GM12878 (cell line): Measurements from ENCODE around the gene GGT1. TPM values are rescaled to one million over a fixed set of nuclear protein-coding genes. Genes with fewer than 3 reads are reported as not detected.

Experiments used
- ATAC-seq: fragments of 200-7000 bp; cut with Tn5 transposase; 3 replicates; pipeline ENCODE4 v1.9.1; 2020; ENCODE audit warnings: mild to moderate bottlenecking, moderate library complexity
- BruUV-seq: library from RNA; stranded (reverse); fragments of 400-500 nt; replicated peaks from 2 replicates; lab custom pipeline; 2021; lab: Mats Ljungman, UMichigan
- CTCF ChIA-PET: fragments of 300-600 bp; sonication (Branson Sonifier 250); formaldehyde crosslinking; extraction: SDS; loops from one replicate; lab custom pipeline; 2021; ENCODE audit warnings: inconsistent platforms; lab: Yijun Ruan, JAX
- POLR2A ChIA-PET: fragments of 350-600 bp; formaldehyde crosslinking; extraction: SDS; loops from one replicate; lab custom pipeline; 2021; ENCODE audit warnings: inconsistent platforms; lab: Charles Lee
- RAD21 ChIA-PET: fragments of 300-600 bp; sonication (Branson Sonifier 250); formaldehyde crosslinking; loops from one replicate; lab custom pipeline; 2023; ENCODE audit warnings: antibody characterized with exemption; ENCODE audit not compliant: unreplicated experiment; lab: Charles Lee
- SMC1A ChIA-PET: fragments of 300-600 bp; sonication (Branson Sonifier 250); formaldehyde crosslinking; loops from one replicate; lab custom pipeline; 2023; ENCODE audit not compliant: unreplicated experiment, uncharacterized antibody; lab: Charles Lee
- DNase-seq: peaks from one replicate; pipeline ENCODE4 v3.0.0-alpha.2; 2011; ENCODE audit warnings: low read depth, low spot score
- FAIRE-seq: peaks from 3 replicates; lab custom pipeline; 2011; peaks lifted over from hg19 to GRCh38; lab: Jason Lieb, UNC
- H2AFZ ChIP-seq: 2 replicates; pipeline ENCODE4 v1.6.0; 2011; ENCODE audit warnings: low read depth, low read length, control low read depth; ENCODE audit not compliant: control insufficient read depth
- H3K27ac ChIP-seq: 2 replicates; pipeline ENCODE4 v1.5.1; 2011; ENCODE audit warnings: control low read depth; ENCODE audit not compliant: control insufficient read depth, insufficient read depth
- H3K27me3 ChIP-seq, 2 experiments: replicated peaks in 1 of 2; 2 replicates each; pipeline versions ENCODE4 v1.6.0 to v1.6.1; 2011; ENCODE audit warnings: low read length in 1 of 2; ENCODE audit not compliant: control insufficient read depth in 2 of 2, insufficient read depth in 2 of 2
- H3K36me3 ChIP-seq, 2 experiments: 2 replicates each; pipeline ENCODE4 v1.5.1; 2011; ENCODE audit warnings: low read length in 1 of 2; ENCODE audit not compliant: control insufficient read depth in 2 of 2, insufficient read depth in 2 of 2
- H3K4me1 ChIP-seq: 2 replicates; pipeline ENCODE4 v1.6.1; 2011; ENCODE audit warnings: mild to moderate bottlenecking, low read length, moderate library complexity, mixed read lengths; ENCODE audit not compliant: control insufficient read depth, insufficient read depth
- H3K4me2 ChIP-seq: 2 replicates; pipeline ENCODE4 v1.6.0; 2011; ENCODE audit warnings: control low read depth; ENCODE audit not compliant: control insufficient read depth, insufficient read depth
- H3K4me3 ChIP-seq: fragments of 200-600 bp; sonication (generic); 2 replicates; pipeline ENCODE4 v1.5.1; 2016
- H3K79me2 ChIP-seq: 2 replicates; pipeline ENCODE4 v1.6.0; 2011; ENCODE audit warnings: low read length; ENCODE audit not compliant: control insufficient read depth, insufficient read depth
- H3K9ac ChIP-seq: 2 replicates; pipeline ENCODE4 v1.8.0; 2011; ENCODE audit warnings: low read length, control low read depth, mixed read lengths; ENCODE audit not compliant: control insufficient read depth, insufficient read depth
- H3K9me3 ChIP-seq: replicated peaks from 3 replicates; pipeline ENCODE4 v1.5.1; 2011; ENCODE audit warnings: mild to moderate bottlenecking, low read length; ENCODE audit not compliant: control insufficient read depth, insufficient read depth
- H4K20me1 ChIP-seq: 2 replicates; pipeline ENCODE4 v1.6.0; 2011; ENCODE audit not compliant: control insufficient read depth, insufficient read depth
- BRCA1 ChIP-seq: IDR thresholded peaks from 2 replicates; pipeline ENCODE4 v1.6.1; 2011; ENCODE audit warnings: low read depth, low read length, improper control_type of control experiment
- CEBPB ChIP-seq, 2 experiments: fragments of 150-350 bp in 1 of 2; IDR thresholded peaks; 2 replicates each; pipeline ENCODE4 v1.6.1; 2012 to 2014; ENCODE audit warnings: low read depth in 2 of 2, low read length in 2 of 2, borderline replicate concordance in 1 of 2, inconsistent platforms in 1 of 2
- DPF2 ChIP-seq: fragments of 450-650 bp; IDR thresholded peaks from 2 replicates; pipeline ENCODE4 v1.6.1; 2017; ENCODE audit warnings: mild to moderate bottlenecking
- EED ChIP-seq: sonication (generic); IDR thresholded peaks from 2 replicates; pipeline ENCODE4 v1.6.1; 2016; ENCODE audit warnings: antibody characterized with exemption, low read depth
- ESRRA ChIP-seq: IDR thresholded peaks from 2 replicates; pipeline ENCODE4 v1.6.1; 2012; ENCODE audit warnings: mild to moderate bottlenecking, low read length, improper control_type of control experiment
- HCFC1 ChIP-seq: fragments of 150-350 bp; IDR thresholded peaks from 2 replicates; pipeline ENCODE4 v1.6.1; 2014; ENCODE audit warnings: low read length
- HDGF ChIP-seq: fragments of 450-650 bp; IDR thresholded peaks from 2 replicates; pipeline ENCODE4 v1.6.1; 2016; ENCODE audit warnings: antibody characterized with exemption
- NBN ChIP-seq: fragments of 450-650 bp; IDR thresholded peaks from 2 replicates; pipeline ENCODE4 v1.6.1; 2016
- RCOR1 ChIP-seq: conservative IDR thresholded peaks from 2 replicates; pipeline ENCODE4 v1.6.1; 2012; ENCODE audit warnings: low read depth, low read length, improper control_type of control experiment
- RELB ChIP-seq: fragments of 450-650 bp; IDR thresholded peaks from 2 replicates; pipeline ENCODE4 v1.6.1; 2017; ENCODE audit warnings: low read depth, mild to moderate bottlenecking, moderate library complexity
- SPI1 ChIP-seq: IDR thresholded peaks from 2 replicates; pipeline ENCODE4 v1.6.1; 2011; ENCODE audit warnings: low read depth, mild to moderate bottlenecking, low read length, moderate library complexity, borderline replicate concordance; ENCODE audit not compliant: insufficient read depth
- SREBF1 ChIP-seq: IDR thresholded peaks from 2 replicates; pipeline ENCODE4 v1.6.1; 2012; ENCODE audit warnings: mild to moderate bottlenecking, low read length
- SRF ChIP-seq, 2 experiments: IDR thresholded peaks; 2 replicates each; pipeline ENCODE4 v1.6.1; 2011; ENCODE audit warnings: low read depth in 2 of 2, low read length in 2 of 2, mild to moderate bottlenecking in 1 of 2, moderate library complexity in 1 of 2
- SUPT20H ChIP-seq: IDR thresholded peaks from 2 replicates; pipeline ENCODE4 v1.6.1; 2011; ENCODE audit warnings: low read depth, mild to moderate bottlenecking, low read length, moderate library complexity, borderline replicate concordance; ENCODE audit not compliant: control insufficient read depth
- SUZ12 ChIP-seq: fragments of 200-600 bp; sonication (generic); IDR thresholded peaks from one replicate; pipeline ENCODE4 v1.6.1; 2018; ENCODE audit warnings: antibody characterized with exemption, mild to moderate bottlenecking; ENCODE audit not compliant: unreplicated experiment
- WGBS: methylation state at CpG from one replicate; pipeline ENCODE4 v1.1.6; 2016; ENCODE audit warnings: low lambda C conversion rate; ENCODE audit not compliant: insufficient replicate concordance, insufficient coverage; ENCODE audit errors: missing lambda C conversion rate; 5-methylcytosine and 5-hydroxymethylcytosine counted together
- in situ Hi-C: fragments of 300-500 bp; cut with MboI; formaldehyde crosslinking; loops from 9 replicates; pipeline ENCODE4 v1.14.3; 2018; ENCODE audit warnings: mixed read lengths
- intact Hi-C: fragments of 100-400 bp; cut with micrococcal nuclease; formaldehyde crosslinking; loops from one replicate; pipeline ENCODE4 v1.14.2; 2022; ENCODE audit not compliant: unreplicated experiment
- polyA plus RNA-seq, 11 experiments: library from polyadenylated mRNA; depleted of rRNA in 4 of 11; unstranded in 6 of 11; stranded (reverse) in 5 of 11; fragments of >200 nt; fragmentation: Nextera tagmentation in 4 of 11; fragmentation: Illumina TruSeq in 1 of 11; extraction: Ambion mirVana in 4 of 11; extraction: Trizol in 1 of 11; gene quantifications; 1 replicate in 1 of 11; 2 replicates in 10 of 11; pipeline versions ENCODE4 v1.2.1 to v1.2.3, GENCODE V29; 2011 to 2016; ENCODE audit warnings: inconsistent platforms in 2 of 11, missing spikeins in 2 of 11, low read depth in 1 of 11
- total RNA-seq, 4 experiments: library from RNA; depleted of rRNA in 3 of 4; stranded (reverse); fragments of >200 nt in 3 of 4; fragmentation: Illumina TruSeq in 1 of 4; extraction: Trizol in 1 of 4; gene quantifications; 2 replicates each; pipeline versions ENCODE4 v1.2.1 to v1.2.3, GENCODE V29; 2013 to 2021
- TF ChIP-seq, protein P1 (sequence below): IDR thresholded peaks from 2 replicates; pipeline ENCODE4 v1.6.1; 2011; ENCODE audit warnings: borderline replicate concordance, low read depth, mild to moderate bottlenecking, moderate library complexity, low read length; ENCODE audit not compliant: insufficient read depth, poor library complexity, severe bottlenecking
- TF ChIP-seq, protein P2 (sequence below): IDR thresholded peaks from 2 replicates; pipeline ENCODE4 v1.6.1; 2012; ENCODE audit warnings: low read length, inconsistent platforms

GGT1 gene
- total and polyA plus RNA-seq, 10 of the 15 experiments (the other 5 are each of a cell fraction or from before 2014, with no cell fraction given), result 0.47 to 26.6 (median 9.1) TPM

- WGBS, result 99% methylated on average over 5 of the region's 5 CpGs
- in situ Hi-C loops, result no loop called here
These were observed 18.7 kb upstream of the GGT1 start for GRCh38 chr22:24584166-24584790.

More at GRCh38 chr22:24584166-24584790, 18.7 kb upstream of the GGT1 start:
- Histone ChIP-seq H3K36me3 (no peaks in the 10 kb centered on the region), H3K27me3 (no peaks in the 10 kb centered on the region), H4K20me1 (no peaks in the 10 kb centered on the region), H3K9ac (no peak overlapping the region), H3K4me3 (no peak overlapping the region), H3K27ac (no peak overlapping the region), H3K4me2 (no peak overlapping the region), H3K4me1 (no peaks in the 10 kb centered on the region), H3K9me3 (no peaks in the 10 kb centered on the region), H2AFZ (no peak overlapping the region; the same call in 1 of the 2 replicates), H3K79me2 (no peaks in the 10 kb centered on the region)
- TF ChIP-seq EED (no peak), SUZ12 (no peak), SPI1 (no peak), NBN (no peak), SRF (IDR thresholded peaks at IDR 0.05; ENCODE audit: low read depth in 2 of 2, low read length in 2 of 2) (no peak), DPF2 (no peak), CEBPB (IDR thresholded peaks at IDR 0.05; ENCODE audit: borderline replicate concordance in 1 of 2, low read depth in 2 of 2, low read length in 2 of 2) (no peak), RELB (no peak), RCOR1 (no peak), HCFC1 (no peak), BRCA1 (no peak), SREBF1 (no peak), SUPT20H (no peak), HDGF (no peak), ESRRA (no peak)
- TF ChIP-seq, protein P1, sequence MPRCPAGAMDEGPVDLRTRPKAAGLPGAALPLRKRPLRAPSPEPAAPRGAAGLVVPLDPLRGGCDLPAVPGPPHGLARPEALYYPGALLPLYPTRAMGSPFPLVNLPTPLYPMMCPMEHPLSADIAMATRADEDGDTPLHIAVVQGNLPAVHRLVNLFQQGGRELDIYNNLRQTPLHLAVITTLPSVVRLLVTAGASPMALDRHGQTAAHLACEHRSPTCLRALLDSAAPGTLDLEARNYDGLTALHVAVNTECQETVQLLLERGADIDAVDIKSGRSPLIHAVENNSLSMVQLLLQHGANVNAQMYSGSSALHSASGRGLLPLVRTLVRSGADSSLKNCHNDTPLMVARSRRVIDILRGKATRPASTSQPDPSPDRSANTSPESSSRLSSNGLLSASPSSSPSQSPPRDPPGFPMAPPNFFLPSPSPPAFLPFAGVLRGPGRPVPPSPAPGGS, result no peak
- TF ChIP-seq, protein P2, sequence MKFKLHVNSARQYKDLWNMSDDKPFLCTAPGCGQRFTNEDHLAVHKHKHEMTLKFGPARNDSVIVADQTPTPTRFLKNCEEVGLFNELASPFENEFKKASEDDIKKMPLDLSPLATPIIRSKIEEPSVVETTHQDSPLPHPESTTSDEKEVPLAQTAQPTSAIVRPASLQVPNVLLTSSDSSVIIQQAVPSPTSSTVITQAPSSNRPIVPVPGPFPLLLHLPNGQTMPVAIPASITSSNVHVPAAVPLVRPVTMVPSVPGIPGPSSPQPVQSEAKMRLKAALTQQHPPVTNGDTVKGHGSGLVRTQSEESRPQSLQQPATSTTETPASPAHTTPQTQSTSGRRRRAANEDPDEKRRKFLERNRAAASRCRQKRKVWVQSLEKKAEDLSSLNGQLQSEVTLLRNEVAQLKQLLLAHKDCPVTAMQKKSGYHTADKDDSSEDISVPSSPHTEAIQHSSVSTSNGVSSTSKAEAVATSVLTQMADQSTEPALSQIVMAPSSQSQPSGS, result no peak
- SMC1A ChIA-PET, result no interaction called here
- FAIRE-seq (no peak), DNase-seq (no peak), ATAC-seq (no peak)
- intact Hi-C loops, result no loop called here
- POLR2A ChIA-PET, result no interaction called here
- no TSS peak for BruUV-seq
- RAD21 ChIA-PET, result interaction anchor here (1.3 kb wide), 1 partner anchor 28 kb away, joined by 3 read pairs; the partner anchor contains the start of gene SNRPD3
- CTCF ChIA-PET, result no interaction called here
